Osteocyte (in vitro differentiated cells): ENCODE results near the gene GRPEL2. TPM values are rescaled to one million over a fixed set of nuclear protein-coding genes. Genes with fewer than 3 reads are reported as not detected.
A peak's percentile ranks its signal among the peaks of the same experiment; 100 is the strongest.

Experiments used
- DNase-seq: peaks from one replicate; pipeline ENCODE4 v3.0.0; 2021; ENCODE audit warnings: mixed read lengths; ENCODE audit not compliant: unreplicated experiment; ENCODE audit errors: extremely low spot score
- H3K27ac Mint-ChIP-seq: one replicate; pipeline ENCODE4 v1.8.0; 2021; ENCODE audit warnings: mild to moderate bottlenecking, mixed read lengths; ENCODE audit not compliant: unreplicated experiment
- H3K27me3 Mint-ChIP-seq: one replicate; pipeline ENCODE4 v1.8.0; 2021; ENCODE audit warnings: mixed read lengths; ENCODE audit not compliant: unreplicated experiment
- H3K36me3 Mint-ChIP-seq: one replicate; pipeline ENCODE4 v1.8.0; 2021; ENCODE audit warnings: mixed read lengths; ENCODE audit not compliant: unreplicated experiment
- H3K4me1 Mint-ChIP-seq: one replicate; pipeline ENCODE4 v1.8.0; 2021; ENCODE audit warnings: mixed read lengths; ENCODE audit not compliant: unreplicated experiment
- H3K4me3 Mint-ChIP-seq: one replicate; pipeline ENCODE4 v1.8.0; 2021; ENCODE audit warnings: mild to moderate bottlenecking, moderate library complexity, mixed read lengths; ENCODE audit not compliant: unreplicated experiment
- H3K9me3 Mint-ChIP-seq: one replicate; pipeline ENCODE4 v1.8.0; 2021; ENCODE audit warnings: mixed read lengths; ENCODE audit not compliant: unreplicated experiment
- CTCF ChIP-seq: fragments of 200-600 bp; sonication (generic); IDR thresholded peaks from 2 replicates; pipeline ENCODE4 v1.5.0; 2021; ENCODE audit warnings: antibody characterized with exemption, mild to moderate bottlenecking, moderate library complexity
- total RNA-seq: library from RNA; stranded (reverse); gene quantifications from 2 replicates; pipeline ENCODE4 v1.2.1, GENCODE V29; 2021

The GRPEL2 gene
- total RNA-seq, 1 donor from 2014 or later = 25.2 TPM

- DNase-seq = no peak
- H3K9me3 Mint-ChIP-seq = no peaks in the 10 kb centered on the region
- peaks cover 2% of the 10 kb centered on the region for H3K4me1 Mint-ChIP-seq
- H3K36me3 Mint-ChIP-seq = no peaks in the 10 kb centered on the region
- H3K4me3 Mint-ChIP-seq = no peak overlapping the region
- H3K27me3 Mint-ChIP-seq = no peaks in the 10 kb centered on the region
- no peak overlapping the region for H3K27ac Mint-ChIP-seq
- no peak for TF ChIP-seq CTCF
Observed at GRCh38 chr5:149367972-149368645, 22.8 kb downstream of the GRPEL2 start.

GRCh38 chr5:149370878-149371277 is 25.6 kb downstream of the GRPEL2 start:
- Mint-ChIP-seq H3K36me3 (no peaks in the 10 kb centered on the region), H3K4me3 (no peak overlapping the region), H3K9me3 (no peaks in the 10 kb centered on the region), H3K4me1 (peaks cover 2% of the 10 kb centered on the region), H3K27me3 (no peaks in the 10 kb centered on the region), H3K27ac (no peak overlapping the region)
- no peak for TF ChIP-seq CTCF
- no peak for DNase-seq

GRCh38 chr5:149371296-149371962 is 26.1 kb downstream of the GRPEL2 start:
- no peak overlapping the region for H3K4me3 Mint-ChIP-seq
- H3K9me3 Mint-ChIP-seq = no peaks in the 10 kb centered on the region
- H3K27ac Mint-ChIP-seq = no peak overlapping the region
- H3K27me3 Mint-ChIP-seq = no peaks in the 10 kb centered on the region
- H3K36me3 Mint-ChIP-seq = no peaks in the 10 kb centered on the region
- TF ChIP-seq CTCF = peak; percentile 78
- H3K4me1 Mint-ChIP-seq = peaks cover 2% of the 10 kb centered on the region
- DNase-seq = no peak

- no peak for DNase-seq
Observed at GRCh38 chr5:149372076-149372795, 26.9 kb downstream of the GRPEL2 start.

More at GRCh38 chr5:149372076-149372795, 26.9 kb downstream of the GRPEL2 start:
- TF ChIP-seq CTCF = no peak
- Mint-ChIP-seq H3K4me1 (peaks cover 2% of the 10 kb centered on the region), H3K4me3 (no peak overlapping the region), H3K27me3 (no peaks in the 10 kb centered on the region), H3K36me3 (no peaks in the 10 kb centered on the region), H3K27ac (no peak overlapping the region), H3K9me3 (no peaks in the 10 kb centered on the region)
